Fibroblast of lung (primary cell): ENCODE data around the gene MYO1A.

Experiments used
- EZH2 ChIP-seq: IDR thresholded peaks from 2 replicates; pipeline ENCODE4 v1.5.1; 2012; ENCODE audit warnings: low read length, control low read depth, mild to moderate bottlenecking; ENCODE audit errors: missing control alignments
- TF ChIP-seq, protein P1 (sequence below), 2 donors: IDR thresholded peaks in 1 of 2; conservative IDR thresholded peaks in 1 of 2; 1 replicate in 1 of 2; 2 replicates in 1 of 2; pipeline ENCODE4 v1.5.1; 2011 to 2012; ENCODE audit warnings: low read length in 2 of 2, control low read depth in 1 of 2, inconsistent platforms in 1 of 2, low read depth in 1 of 2, mild to moderate bottlenecking in 1 of 2

- TF ChIP-seq, protein P1, sequence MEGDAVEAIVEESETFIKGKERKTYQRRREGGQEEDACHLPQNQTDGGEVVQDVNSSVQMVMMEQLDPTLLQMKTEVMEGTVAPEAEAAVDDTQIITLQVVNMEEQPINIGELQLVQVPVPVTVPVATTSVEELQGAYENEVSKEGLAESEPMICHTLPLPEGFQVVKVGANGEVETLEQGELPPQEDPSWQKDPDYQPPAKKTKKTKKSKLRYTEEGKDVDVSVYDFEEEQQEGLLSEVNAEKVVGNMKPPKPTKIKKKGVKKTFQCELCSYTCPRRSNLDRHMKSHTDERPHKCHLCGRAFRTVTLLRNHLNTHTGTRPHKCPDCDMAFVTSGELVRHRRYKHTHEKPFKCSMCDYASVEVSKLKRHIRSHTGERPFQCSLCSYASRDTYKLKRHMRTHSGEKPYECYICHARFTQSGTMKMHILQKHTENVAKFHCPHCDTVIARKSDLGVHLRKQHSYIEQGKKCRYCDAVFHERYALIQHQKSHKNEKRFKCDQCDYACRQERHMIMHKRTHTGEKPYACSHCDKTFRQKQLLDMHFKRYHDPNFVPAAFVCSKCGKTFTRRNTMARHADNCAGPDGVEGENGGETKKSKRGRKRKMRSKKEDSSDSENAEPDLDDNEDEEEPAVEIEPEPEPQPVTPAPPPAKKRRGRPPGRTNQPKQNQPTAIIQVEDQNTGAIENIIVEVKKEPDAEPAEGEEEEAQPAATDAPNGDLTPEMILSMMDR (conservative IDR thresholded peaks at IDR 0.05 in 1 of 2, IDR thresholded peaks at IDR 0.05 in 1 of 2; ENCODE audit: low read depth in 1 of 2, low read length in 2 of 2): no peak
- no peak for TF ChIP-seq EZH2
Observed at GRCh38 chr12:57098546-57098945, 48.6 kb upstream of the MYO1A start.
